Lower lobe of right lung (tissue), 2 donors: Measurements from ENCODE around the gene CD2. TPM values are rescaled to one million over a fixed set of nuclear protein-coding genes. Genes with fewer than 3 reads are reported as not detected.

ENCODE experiments used
- ATAC-seq, 2 donors: fragments of 200-7000 bp; cut with Tn5 transposase; one replicate each; pipeline ENCODE4 v1.9.1; 2020 to 2022; ENCODE audit warnings: mild to moderate bottlenecking in 2 of 2, moderate library complexity in 2 of 2
- DNase-seq: peaks from one replicate; pipeline ENCODE4 v3.0.0-alpha.2; 2020
- H3K27ac ChIP-seq: fragments of 200-600 bp; one replicate; pipeline ENCODE4 v1.8.0; 2022
- H3K27me3 ChIP-seq: fragments of 200-600 bp; one replicate; pipeline ENCODE4 v1.8.0; 2022; ENCODE audit warnings: low read depth
- H3K36me3 ChIP-seq: fragments of 200-600 bp; one replicate; pipeline ENCODE4 v1.8.0; 2022; ENCODE audit warnings: mild to moderate bottlenecking
- H3K4me1 ChIP-seq: fragments of 200-600 bp; one replicate; pipeline ENCODE4 v1.8.0; 2022
- H3K4me3 ChIP-seq: fragments of 200-600 bp; one replicate; pipeline ENCODE4 v1.8.0; 2022; ENCODE audit warnings: mild to moderate bottlenecking
- H3K9me3 ChIP-seq: fragments of 200-600 bp; one replicate; pipeline ENCODE4 v1.8.0; 2022
- intact Hi-C: fragments of 100-400 bp; cut with DNase I; formaldehyde crosslinking; loops from one replicate; pipeline ENCODE4 v1.11.0; 2022
- total RNA-seq: library from RNA; stranded (reverse); fragmentation: NEBNext Ultra II Directional; extraction: Animal tissue kit (Norgen Biotek cat#: 25700); gene quantifications from one replicate; pipeline ENCODE4 v1.2.1, GENCODE V29; 2021
- TF ChIP-seq, protein P1 (sequence below): fragments of 200-600 bp; IDR thresholded peaks from one replicate; pipeline ENCODE4 v1.8.0; 2022; ENCODE audit warnings: antibody characterized with exemption, mild to moderate bottlenecking
- donor health status: DM: no; HTN: yes; CAD: no; lungs with severe emphysema.

CD2 gene
- total RNA-seq, 1 donor from 2014 or later: 9.8 TPM

DNA sequence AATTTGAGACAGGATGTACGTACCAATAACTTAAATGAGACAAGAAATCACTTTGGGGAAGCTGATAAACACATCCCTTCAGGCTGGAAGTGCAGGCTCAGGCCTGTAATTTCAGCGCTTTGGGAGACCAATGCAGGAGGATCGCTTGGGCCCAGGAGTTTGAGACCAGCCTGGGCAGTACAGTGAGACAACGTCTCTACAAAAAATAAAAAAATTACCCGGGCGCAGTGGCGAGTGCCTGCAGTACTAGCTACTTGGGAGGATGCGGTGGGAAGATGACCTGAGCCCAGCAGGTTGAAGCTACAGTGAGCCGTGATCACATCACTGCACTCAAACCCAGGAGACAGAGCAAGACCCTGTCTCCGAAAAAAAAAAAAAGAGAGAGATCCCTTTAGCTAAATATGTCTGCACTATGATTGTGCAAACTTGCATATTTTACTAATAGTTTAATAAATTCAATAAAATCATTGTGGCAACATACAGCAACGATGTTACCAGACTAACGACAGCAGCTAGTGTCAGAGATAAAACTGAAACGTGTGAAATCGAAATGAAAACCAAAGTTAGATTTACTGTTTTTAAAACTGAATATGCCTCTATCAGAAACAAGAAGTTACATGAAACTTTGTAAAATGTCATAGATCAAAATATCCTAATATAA is 54.7 kb downstream of the CD2 start:
- no peaks in the 10 kb centered on the region for H3K9me3 ChIP-seq
- H3K4me3 ChIP-seq: no peak overlapping the region
- no peaks in the 10 kb centered on the region for H3K36me3 ChIP-seq
- no peak for ATAC-seq
- TF ChIP-seq, protein P1, sequence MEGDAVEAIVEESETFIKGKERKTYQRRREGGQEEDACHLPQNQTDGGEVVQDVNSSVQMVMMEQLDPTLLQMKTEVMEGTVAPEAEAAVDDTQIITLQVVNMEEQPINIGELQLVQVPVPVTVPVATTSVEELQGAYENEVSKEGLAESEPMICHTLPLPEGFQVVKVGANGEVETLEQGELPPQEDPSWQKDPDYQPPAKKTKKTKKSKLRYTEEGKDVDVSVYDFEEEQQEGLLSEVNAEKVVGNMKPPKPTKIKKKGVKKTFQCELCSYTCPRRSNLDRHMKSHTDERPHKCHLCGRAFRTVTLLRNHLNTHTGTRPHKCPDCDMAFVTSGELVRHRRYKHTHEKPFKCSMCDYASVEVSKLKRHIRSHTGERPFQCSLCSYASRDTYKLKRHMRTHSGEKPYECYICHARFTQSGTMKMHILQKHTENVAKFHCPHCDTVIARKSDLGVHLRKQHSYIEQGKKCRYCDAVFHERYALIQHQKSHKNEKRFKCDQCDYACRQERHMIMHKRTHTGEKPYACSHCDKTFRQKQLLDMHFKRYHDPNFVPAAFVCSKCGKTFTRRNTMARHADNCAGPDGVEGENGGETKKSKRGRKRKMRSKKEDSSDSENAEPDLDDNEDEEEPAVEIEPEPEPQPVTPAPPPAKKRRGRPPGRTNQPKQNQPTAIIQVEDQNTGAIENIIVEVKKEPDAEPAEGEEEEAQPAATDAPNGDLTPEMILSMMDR: no peak
- intact Hi-C loops: no loop called here
- H3K27me3 ChIP-seq: no peaks in the 10 kb centered on the region
- DNase-seq: no peak
- H3K27ac ChIP-seq: peak overlapping the region; percentile 5
- no peaks in the 10 kb centered on the region for H3K4me1 ChIP-seq

DNA sequence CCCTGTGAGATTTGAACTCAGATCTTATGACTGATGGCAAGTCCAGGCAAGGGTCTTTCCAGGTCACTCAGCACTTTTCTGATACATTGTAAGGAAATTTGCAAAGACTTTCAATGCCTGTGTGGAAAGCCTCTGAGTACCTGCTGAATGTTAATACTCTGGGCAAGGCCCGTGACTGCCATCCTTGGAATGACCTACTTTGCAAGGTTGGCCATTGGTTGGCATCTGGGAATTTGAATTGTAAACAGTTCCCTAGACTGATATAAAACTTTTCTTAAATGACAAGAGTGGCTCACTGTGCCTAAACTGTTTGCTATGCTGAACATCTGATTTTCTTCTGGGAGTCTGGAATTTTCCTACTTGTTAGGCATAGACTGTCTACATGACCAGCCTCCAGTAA is 57.1 kb downstream of the CD2 start:
- TF ChIP-seq, protein P1: no peak
- H3K27me3 ChIP-seq: no peaks in the 10 kb centered on the region
- no peaks in the 10 kb centered on the region for H3K4me1 ChIP-seq
- ATAC-seq: no peak
- no peaks in the 10 kb centered on the region for H3K36me3 ChIP-seq
- no peak for DNase-seq
- no peak overlapping the region for H3K27ac ChIP-seq
- intact Hi-C loops: no loop called here
- no peak overlapping the region for H3K4me3 ChIP-seq
- no peaks in the 10 kb centered on the region for H3K9me3 ChIP-seq

DNA sequence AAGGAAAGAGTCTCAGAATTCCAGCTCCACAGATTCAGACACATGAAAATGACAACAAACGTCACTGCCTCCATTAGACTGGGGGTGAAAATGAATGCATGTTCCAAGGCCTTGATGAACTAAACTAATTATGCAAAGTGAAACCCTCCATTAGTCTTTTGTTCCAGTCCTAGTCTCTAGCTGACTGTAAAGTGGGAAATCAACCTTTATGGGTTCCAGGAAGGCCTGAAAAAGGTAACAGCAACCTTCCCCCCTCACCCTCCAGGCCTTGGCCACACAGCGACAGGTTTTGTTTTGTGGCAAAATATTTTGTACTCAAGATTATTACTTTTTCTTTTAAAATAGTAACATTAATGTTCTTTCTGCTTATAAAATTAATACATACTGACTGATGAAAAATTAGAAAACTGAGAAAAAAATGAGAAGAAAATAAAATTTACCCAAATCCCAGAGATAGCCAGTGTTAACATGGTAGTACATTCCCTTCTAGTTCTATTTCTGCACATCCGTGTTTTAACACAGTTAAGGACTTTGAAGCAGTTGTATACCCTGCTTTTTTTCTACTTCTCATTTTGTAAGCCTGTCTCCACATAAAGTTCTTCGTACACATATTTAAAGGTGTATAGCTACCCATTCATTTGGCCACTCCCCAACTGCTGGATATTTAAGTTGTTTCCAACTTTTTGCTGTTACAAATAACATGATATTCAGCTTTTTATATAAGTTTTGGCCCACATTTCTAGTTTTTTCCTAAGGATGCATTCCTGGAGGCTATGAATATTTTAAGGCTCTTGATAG is 60.9 kb downstream of the CD2 start:
- DNase-seq (no peak), ATAC-seq (no peak)
- Histone ChIP-seq H3K27me3 (no peaks in the 10 kb centered on the region), H3K4me3 (no peak overlapping the region), H3K4me1 (no peaks in the 10 kb centered on the region), H3K36me3 (no peaks in the 10 kb centered on the region), H3K27ac (no peak overlapping the region), H3K9me3 (no peaks in the 10 kb centered on the region)
- TF ChIP-seq, protein P1: no peak
- intact Hi-C loops: no loop called here

DNA sequence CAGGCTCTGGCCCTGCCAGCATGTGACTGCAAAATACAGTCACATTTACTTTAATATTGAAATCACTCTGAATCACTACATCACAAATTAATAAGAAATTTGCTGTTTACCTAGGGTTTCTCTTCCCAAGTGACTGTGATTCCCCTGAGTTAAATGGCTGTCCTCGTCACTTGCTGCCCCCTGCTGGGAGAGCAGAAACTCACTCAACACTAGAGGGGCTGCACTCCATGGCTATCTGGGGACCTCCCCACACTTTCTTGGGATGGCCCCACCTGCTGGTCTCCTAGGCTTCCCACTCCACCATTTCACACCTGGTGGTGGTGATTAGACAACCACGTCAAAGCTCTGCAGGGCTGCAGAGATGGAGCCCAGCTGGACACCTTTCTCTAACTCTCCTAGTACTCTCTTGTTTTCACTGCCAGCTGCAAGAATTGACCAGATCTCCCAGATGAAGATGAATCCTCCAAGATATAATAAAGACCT is 63.4 kb downstream of the CD2 start:
- H3K36me3 ChIP-seq: no peaks in the 10 kb centered on the region
- no peaks in the 10 kb centered on the region for H3K9me3 ChIP-seq
- H3K4me1 ChIP-seq: no peaks in the 10 kb centered on the region
- intact Hi-C loops: no loop called here
- DNase-seq (peak; percentile 57), ATAC-seq (peak; percentile 70 to 81)
- H3K27me3 ChIP-seq: no peaks in the 10 kb centered on the region
- TF ChIP-seq, protein P1: peak; percentile 60
- H3K27ac ChIP-seq: no peak overlapping the region
- H3K4me3 ChIP-seq: no peak overlapping the region

Other genes with a start within 250 kb of the CD2 start
- 39.5 TPM for gene CD58, start 183.4 kb upstream of the CD2 start, total RNA-seq
- gene IGSF3, start 86.7 kb upstream of the CD2 start, total RNA-seq: 15.8 TPM
- 31.1 TPM for gene PTGFRN, start 155.5 kb downstream of the CD2 start, total RNA-seq
- gene CD101, start 247.3 kb downstream of the CD2 start, total RNA-seq: 105 TPM